Heart right ventricle (tissue), 16 donors: Measurements from ENCODE around the gene ZNF621. TPM values are rescaled to one million over a fixed set of nuclear protein-coding genes. Genes with fewer than 3 reads are reported as not detected.

Source experiments
- ATAC-seq, 8 donors: fragments of 200-7000 bp; cut with Tn5 transposase; one replicate each; pipeline ENCODE4 v1.9.1; 2020; ENCODE audit warnings: mild to moderate bottlenecking in 8 of 8, moderate library complexity in 8 of 8, moderate number of reproducible peaks in 1 of 8
- DNase-seq, 2 donors: peaks; one replicate each; pipeline ENCODE4 v3.0.0-alpha.2; 2020
- H3K27ac ChIP-seq, 10 donors: fragments of 200-600 bp; sonication (generic) in 2 of 10; one replicate each; pipeline versions ENCODE4 v1.5.0 to v1.8.0; 2020 to 2022; ENCODE audit warnings: mild to moderate bottlenecking in 3 of 10
- H3K27me3 ChIP-seq, 7 donors: fragments of 200-600 bp; one replicate each; pipeline ENCODE4 v1.8.0; 2021 to 2022; ENCODE audit warnings: mild to moderate bottlenecking in 2 of 7
- H3K36me3 ChIP-seq, 9 donors: fragments of 200-600 bp; sonication (generic) in 1 of 9; one replicate each; pipeline versions ENCODE4 v1.5.0 to v1.8.0; 2020 to 2022; ENCODE audit warnings: mild to moderate bottlenecking in 2 of 9
- H3K4me1 ChIP-seq, 9 donors: fragments of 200-600 bp; sonication (generic) in 1 of 9; one replicate each; pipeline versions ENCODE4 v1.5.0 to v1.8.0; 2020 to 2022; ENCODE audit warnings: mild to moderate bottlenecking in 4 of 9
- H3K4me3 ChIP-seq, 10 donors: fragments of 200-600 bp; sonication (generic) in 2 of 10; one replicate each; pipeline versions ENCODE4 v1.5.0 to v1.8.0; 2020 to 2022; ENCODE audit warnings: mild to moderate bottlenecking in 7 of 10, moderate library complexity in 2 of 10
- H3K9me3 ChIP-seq, 11 donors: fragments of 200-600 bp in 10 of 11; sonication (generic) in 2 of 11; one replicate each; pipeline versions ENCODE4 v1.5.0 to v1.8.0; 2013 to 2022; ENCODE audit warnings: mild to moderate bottlenecking in 2 of 11, control low read depth in 1 of 11, moderate library complexity in 1 of 11
- CTCF ChIP-seq, 9 donors: fragments of 200-600 bp; sonication (generic) in 2 of 9; IDR thresholded peaks; one replicate each; pipeline versions ENCODE4 v1.5.0 to v1.8.0; 2021 to 2022; ENCODE audit warnings: antibody characterized with exemption in 9 of 9, mild to moderate bottlenecking in 5 of 9, moderate library complexity in 1 of 9
- WGBS, 2 donors: extraction: QIAGEN DNeasy Blood & Tissue Kit; methylation state at CpG; one replicate each; pipeline ENCODE4 v1.1.7; 2013; ENCODE audit warnings: inconsistent platforms in 1 of 2; 5-methylcytosine and 5-hydroxymethylcytosine counted together
- intact Hi-C, 10 donors: fragments of 100-400 bp; cut with DNase I; formaldehyde crosslinking; loops; one replicate each; pipeline versions ENCODE4 v1.11.1 to v1.14.2; 2022
- polyA plus RNA-seq, 2 donors: library from polyadenylated mRNA; stranded (reverse); fragments of 200-250 nt; gene quantifications; one replicate each; pipeline ENCODE4 v1.2.3, GENCODE V29; 2013
- total RNA-seq, 10 donors: library from RNA; stranded (reverse); fragmentation: NEBNext Ultra II Directional in 3 of 10; extraction: Animal tissue kit (Norgen Biotek cat#: 25700) in 3 of 10; gene quantifications; one replicate each; pipeline versions ENCODE4 v1.2.1 to v1.2.4, GENCODE V29; 2021 to 2023
- donor health status: Arrhythmogenic right ventricular cardiomyopathy.
- donor health status: ischemic (EF 13 %, LVEDD 7.1; RV severe dilation, severe dysfunction).
- donor health status: healthy with polysubstance abuse.
- donor health status: DM: no; HTN: yes; CAD: no.
- donor health status: DM: no; HTN: no; CAD: no.
- donor health status: ischemic (EF 25% LVEDD 6.9; RV normal size, moderate dysfunction).
- donor health status: ischemic (EF 25% LVEDD 5.7; RV mildly dilated, moderate dysfunction).
- donor health status: healthy.
- donor health status: DM: yes; HTN: yes; CAD: no.
- donor health status: Ischemic cardiomyopathy.
- donor health status: ischemic (EF 35%, LVEDD 5.7; RV mildly dilated, moderate dysfunction).
- donor health status: nonischemic (EF 11% LVEDD 7.7; RV severe dilation, severe dysfunction).
- donor health status: DM: yes; HTN: yes; CAD: no.
- donor health status: PGD.
- donor health status: ischemic (EF 29% LVEDD 5.4; RV normal size, mild dysfunction).
- donor health status: nonischemic (EF 23%, LVEDD 6.1; RV moderate dilation, normal function).

The ZNF621 gene
- total and polyA plus RNA-seq, 12 donors = 5.5 to 14.6 (median 10.5) TPM

- intact Hi-C loops = loop anchor here (2.0 to 10.0 kb wide), 20 partner anchors 114 to 1302 kb away; no protein-coding TSS in a partner anchor
- no peak for TF ChIP-seq CTCF (IDR thresholded peaks at IDR 0.05)
Measured at GRCh38 chr3:40581166-40581565, 56.4 kb downstream of the ZNF621 start.

GRCh38 chr3:40582401-40583027 is 57.8 kb downstream of the ZNF621 start:
- DNase-seq = peak in 1 of 2 donors; percentile 33
- peak in 1 of 8 donors; percentile 5 for ATAC-seq
- WGBS, 2 donors = 17 to 61% methylated on average over 2 of the region's 2 CpGs
- Histone ChIP-seq H3K27me3 (no peaks in the 10 kb centered on the region), H3K4me3 (no peak overlapping the region), H3K36me3 (no peaks in the 10 kb centered on the region), H3K4me1 (peaks cover 0 to 29% (median 10%) of the 10 kb centered on the region in 9 donors), H3K27ac (no peak overlapping the region), H3K9me3 (no peaks in the 10 kb centered on the region)
- TF ChIP-seq CTCF (IDR thresholded peaks at IDR 0.05) = no peak
- intact Hi-C loops = loop anchor here (5.0 to 10.0 kb wide), 17 partner anchors 112 to 1300 kb away; no protein-coding TSS in a partner anchor

More at GRCh38 chr3:40581166-40581565, 56.4 kb downstream of the ZNF621 start:
- ATAC-seq (no peak), DNase-seq (no peak)
- Histone ChIP-seq H3K27ac (no peak overlapping the region), H3K27me3 (no peaks in the 10 kb centered on the region), H3K4me3 (no peak overlapping the region), H3K36me3 (no peaks in the 10 kb centered on the region), H3K9me3 (no peaks in the 10 kb centered on the region), H3K4me1 (peaks cover 0 to 29% (median 10%) of the 10 kb centered on the region in 9 donors)
- WGBS, 2 donors = 96 to 98% methylated on average over 1 of the region's 1 CpG

- peak in 3 of 8 donors; percentile 16 to 32 (median 21) for ATAC-seq
- peaks cover 0 to 29% (median 10%) of the 10 kb centered on the region in 9 donors for H3K4me1 ChIP-seq
Measured at GRCh38 chr3:40583691-40584090, 58.9 kb downstream of the ZNF621 start.

More at GRCh38 chr3:40583691-40584090, 58.9 kb downstream of the ZNF621 start:
- Histone ChIP-seq H3K27me3 (no peaks in the 10 kb centered on the region), H3K36me3 (no peaks in the 10 kb centered on the region), H3K27ac (peak overlapping the region in 1 of 10 donors; percentile 6), H3K9me3 (no peaks in the 10 kb centered on the region), H3K4me3 (no peak overlapping the region)
- intact Hi-C loops = loop anchor here (1.0 to 10.0 kb wide), 21 partner anchors 111 to 1301 kb away; partner anchors contain the start of gene CTNNB1 (in 1 of the 10)
- DNase-seq = peak in 1 of 2 donors; percentile 30
- TF ChIP-seq CTCF (IDR thresholded peaks at IDR 0.05) = no peak
- WGBS, 2 donors = 71 to 73% methylated on average over 7 of the region's 7 CpGs
